ENCODE measurements around the gene SLC28A2. TPM values are rescaled to one million over a fixed set of nuclear protein-coding genes. Genes with fewer than 3 reads are reported as not detected.

SLC28A2 gene
- total and polyA plus RNA-seq, 5 donors from 2014 or later, result not detected

DNA sequence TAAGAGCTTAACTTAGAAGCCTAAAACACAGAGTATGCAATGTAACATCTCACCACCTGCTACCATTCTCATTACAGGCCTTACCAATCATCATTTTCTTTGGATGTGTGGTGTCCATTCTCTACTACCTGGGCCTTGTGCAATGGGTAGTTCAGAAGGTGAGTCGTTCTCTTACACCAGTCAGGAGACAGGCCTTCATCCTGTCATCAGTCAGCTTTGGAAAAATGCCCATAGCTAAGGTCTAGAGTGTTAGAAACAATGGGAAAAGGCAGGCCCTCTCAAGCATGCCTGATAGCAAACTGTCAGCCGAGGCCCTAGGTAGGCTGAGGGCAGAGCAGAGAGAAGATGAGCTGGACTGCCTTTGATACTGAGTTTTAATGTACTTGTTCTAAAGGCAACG is 13.5 kb downstream of the SLC28A2 start:
- no peak for DNase-seq
- no peaks in the 10 kb centered on the region for H3K36me3 ChIP-seq (ENCODE audit: control insufficient read depth, insufficient read depth, low read length)
- H3K4me1 Mint-ChIP-seq, result no peaks in the 10 kb centered on the region

DNA sequence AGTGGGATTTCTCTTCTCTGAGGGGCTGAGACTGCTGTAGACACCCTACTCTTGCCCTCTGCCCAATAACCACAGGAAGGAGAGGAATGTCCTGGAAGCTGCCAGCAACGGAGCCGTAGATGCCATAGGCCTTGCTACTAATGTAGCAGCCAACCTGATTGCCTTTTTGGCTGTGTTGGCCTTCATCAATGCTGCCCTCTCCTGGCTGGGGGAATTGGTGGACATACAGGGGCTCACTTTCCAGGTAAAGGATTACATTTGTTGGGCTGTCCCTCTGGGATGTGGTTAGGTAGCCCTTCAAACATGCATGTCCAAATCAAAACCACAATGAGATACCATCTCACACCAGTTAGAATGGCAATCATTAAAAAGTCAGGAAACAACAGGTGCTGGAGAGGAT is 16.1 kb downstream of the SLC28A2 start:
- no peaks in the 10 kb centered on the region for H3K36me3 Mint-ChIP-seq
- H3K27me3 Mint-ChIP-seq, result no peaks in the 10 kb centered on the region
- ATAC-seq (ENCODE audit: low read depth in 2 of 2), result no peak
- Histone ChIP-seq H3K27ac (ENCODE audit: insufficient read depth, low read length, poor library complexity, severe bottlenecking) (no peak overlapping the region), H3K36me3 (ENCODE audit: control insufficient read depth, insufficient read depth, low read length) (no peaks in the 10 kb centered on the region), H3K4me1 (ENCODE audit: control insufficient read depth, insufficient read depth, low read length, poor library complexity, severe bottlenecking) (no peaks in the 10 kb centered on the region), H3K9me3 (ENCODE audit: control insufficient read depth in 2 of 2, low read length in 2 of 2) (no peaks in the 10 kb centered on the region), H3K4me3 (ENCODE audit: low read depth, low read length) (no peak overlapping the region), H3K27me3 (ENCODE audit: control insufficient read depth, insufficient read depth, low read length) (peaks cover 3% of the 10 kb centered on the region)
- peak in 1 of 3 donors; percentile 13 for DNase-seq
- no peaks in the 10 kb centered on the region for H3K4me1 Mint-ChIP-seq
- peaks cover 0 to 3% (median 0%) of the 10 kb centered on the region in 7 donors for H3K9me3 Mint-ChIP-seq
- no peak overlapping the region for H3K27ac Mint-ChIP-seq
- no peak overlapping the region for H3K4me3 Mint-ChIP-seq

More for the DNA sequence above, 13.5 kb downstream of the SLC28A2 start:
- Mint-ChIP-seq H3K4me3 (no peak overlapping the region), H3K36me3 (no peaks in the 10 kb centered on the region), H3K27ac (no peak overlapping the region), H3K27me3 (peaks cover 8% of the 10 kb centered on the region), H3K9me3 (peaks cover 0 to 3% (median 0%) of the 10 kb centered on the region in 7 donors)
- Histone ChIP-seq H3K4me3 (ENCODE audit: low read depth, low read length) (no peak overlapping the region), H3K9me3 (ENCODE audit: control insufficient read depth in 2 of 2, low read length in 2 of 2) (no peaks in the 10 kb centered on the region), H3K27ac (ENCODE audit: insufficient read depth, low read length, poor library complexity, severe bottlenecking) (no peak overlapping the region), H3K4me1 (ENCODE audit: control insufficient read depth, insufficient read depth, low read length, poor library complexity, severe bottlenecking) (no peaks in the 10 kb centered on the region), H3K27me3 (ENCODE audit: control insufficient read depth, insufficient read depth, low read length) (peaks cover 5% of the 10 kb centered on the region)
- no peak for ATAC-seq (ENCODE audit: low read depth in 2 of 2)

DNA sequence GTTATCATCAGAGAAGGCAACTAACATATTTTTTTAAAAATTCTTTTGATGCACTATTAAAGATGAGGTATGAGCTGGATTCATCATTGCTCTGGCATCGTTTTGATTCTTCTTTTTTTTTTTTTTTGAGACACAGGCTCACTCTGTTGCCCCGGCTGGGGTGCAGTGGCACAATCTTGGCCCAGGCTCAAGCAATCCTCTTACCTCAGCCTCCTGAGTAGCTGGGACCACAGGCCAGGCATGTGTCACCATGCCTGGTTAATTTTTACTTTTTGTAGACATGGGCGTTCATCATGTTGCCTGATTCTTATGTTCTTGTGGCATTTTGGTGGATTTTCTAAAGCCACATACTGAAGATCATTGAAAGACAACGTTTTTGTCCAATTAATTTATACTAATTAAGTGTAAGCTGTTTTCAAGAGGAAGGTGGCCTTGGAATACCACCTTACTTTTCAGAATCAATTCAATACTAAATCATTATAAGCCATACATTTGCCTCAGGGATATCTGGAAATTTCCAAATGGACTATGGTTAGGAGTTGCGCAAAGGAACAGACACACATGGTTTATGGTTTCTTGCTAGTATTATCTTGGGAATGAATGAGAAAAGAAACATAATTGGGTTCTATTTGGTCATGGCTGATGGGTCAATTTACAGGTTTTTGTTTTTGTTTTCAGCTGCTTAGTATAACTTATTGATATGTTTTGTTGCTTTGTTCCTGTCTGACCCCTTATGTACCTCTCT is 22.8 kb downstream of the SLC28A2 start:
- Histone ChIP-seq H3K27me3 (ENCODE audit: control insufficient read depth, insufficient read depth, low read length) (no peaks in the 10 kb centered on the region), H3K4me1 (ENCODE audit: control insufficient read depth, insufficient read depth, low read length, poor library complexity, severe bottlenecking) (peaks cover 14% of the 10 kb centered on the region), H3K36me3 (ENCODE audit: control insufficient read depth, insufficient read depth, low read length) (no peaks in the 10 kb centered on the region), H3K4me3 (ENCODE audit: low read depth, low read length) (no peak overlapping the region), H3K9me3 (ENCODE audit: control insufficient read depth in 2 of 2, low read length in 2 of 2) (no peaks in the 10 kb centered on the region), H3K27ac (ENCODE audit: insufficient read depth, low read length, poor library complexity, severe bottlenecking) (no peak overlapping the region)
- DNase-seq, result no peak
- H3K4me1 Mint-ChIP-seq, result peaks cover 6 to 23% (median 13%) of the 10 kb centered on the region in 4 donors
- H3K27ac Mint-ChIP-seq, result no peak overlapping the region
- peak overlapping the region in 1 of 4 donors; percentile 26 for H3K4me3 Mint-ChIP-seq
- no peak for ATAC-seq (ENCODE audit: low read depth in 2 of 2)
- peaks cover 6% of the 10 kb centered on the region for H3K27me3 Mint-ChIP-seq
- H3K36me3 Mint-ChIP-seq, result no peaks in the 10 kb centered on the region
- H3K9me3 Mint-ChIP-seq, result peaks cover 0 to 3% (median 0%) of the 10 kb centered on the region in 7 donors

DNA sequence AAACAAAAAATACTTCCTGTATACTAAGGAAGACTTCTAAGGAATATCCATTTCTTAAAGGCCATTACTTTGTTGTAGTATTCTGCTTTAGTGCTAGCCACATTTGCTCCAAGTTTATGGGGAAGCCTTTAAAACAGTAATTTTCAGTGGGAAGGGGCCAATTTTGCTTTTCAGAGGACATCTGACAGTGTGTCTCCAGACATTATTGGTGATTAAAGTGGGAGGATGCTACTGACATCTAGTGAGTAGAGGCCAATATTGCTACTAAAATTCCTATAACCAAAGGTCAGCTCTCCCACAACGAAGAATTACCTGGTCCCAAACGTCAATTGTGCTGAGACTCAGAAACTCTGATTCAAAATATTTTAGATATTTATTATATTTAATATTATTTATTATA is 24.8 kb downstream of the SLC28A2 start:
- no peak overlapping the region for H3K27ac ChIP-seq (ENCODE audit: insufficient read depth, low read length, poor library complexity, severe bottlenecking)
- no peaks in the 10 kb centered on the region for H3K27me3 ChIP-seq (ENCODE audit: control insufficient read depth, insufficient read depth, low read length)
- ATAC-seq (ENCODE audit: low read depth in 2 of 2) (no peak), DNase-seq (peak in 2 of 3 donors; percentile 12 to 27)
- Mint-ChIP-seq H3K27me3 (peaks cover 12% of the 10 kb centered on the region), H3K9me3 (peaks cover 0 to 3% (median 0%) of the 10 kb centered on the region in 7 donors), H3K4me1 (peaks cover 6 to 24% (median 14%) of the 10 kb centered on the region in 4 donors), H3K27ac (no peak overlapping the region), H3K4me3 (no peak overlapping the region), H3K36me3 (no peaks in the 10 kb centered on the region)
- H3K36me3 ChIP-seq (ENCODE audit: control insufficient read depth, insufficient read depth, low read length), result no peaks in the 10 kb centered on the region
- peaks cover 14% of the 10 kb centered on the region for H3K4me1 ChIP-seq (ENCODE audit: control insufficient read depth, insufficient read depth, low read length, poor library complexity, severe bottlenecking)
- H3K9me3 ChIP-seq (ENCODE audit: control insufficient read depth in 2 of 2, low read length in 2 of 2), result no peaks in the 10 kb centered on the region
- no peak overlapping the region for H3K4me3 ChIP-seq (ENCODE audit: low read depth, low read length)

DNA sequence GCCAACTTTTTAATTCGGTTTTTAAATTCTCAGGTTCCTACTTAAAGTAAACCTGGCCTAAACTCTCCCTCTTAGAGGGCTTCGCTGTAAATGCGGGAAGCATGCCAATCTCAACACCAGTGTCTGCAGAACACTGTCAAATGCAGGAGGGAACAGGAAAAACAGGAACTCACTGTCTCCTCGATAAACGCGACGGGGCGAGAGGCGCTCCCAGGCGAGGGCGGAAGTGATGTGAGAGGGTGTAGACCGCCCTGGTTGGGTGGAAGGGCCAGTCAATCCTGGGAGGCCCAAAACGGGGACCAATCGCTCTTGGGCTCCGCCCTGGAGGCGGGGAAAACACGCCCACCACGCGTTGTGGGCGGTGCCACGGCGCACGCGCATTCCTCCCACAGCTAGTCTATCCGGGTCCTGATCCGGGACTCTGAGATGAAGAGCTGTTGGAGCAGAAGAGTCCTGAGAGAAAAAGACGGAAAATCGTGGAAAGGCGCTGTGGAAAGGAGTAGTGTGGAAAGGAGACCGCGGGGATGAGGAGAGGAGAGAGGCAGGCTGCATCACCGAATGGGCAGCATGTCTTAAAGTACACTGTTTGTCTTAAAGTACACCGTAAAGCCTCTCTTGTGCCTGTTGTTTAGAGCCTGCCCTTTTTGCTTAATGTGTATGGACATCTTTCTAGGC is 27.1 kb downstream of the SLC28A2 start:
- DNase-seq (peak; percentile 95 to 98 (median 95)), ATAC-seq (ENCODE audit: low read depth in 2 of 2) (peak; percentile 100)
- H3K9me3 ChIP-seq (ENCODE audit: control insufficient read depth in 2 of 2, low read length in 2 of 2), result no peaks in the 10 kb centered on the region
- H3K4me1 Mint-ChIP-seq, result peaks cover 6 to 24% (median 14%) of the 10 kb centered on the region in 4 donors
- H3K36me3 ChIP-seq (ENCODE audit: control insufficient read depth, insufficient read depth, low read length), result no peaks in the 10 kb centered on the region
- H3K4me3 Mint-ChIP-seq, result peak overlapping the region; percentile 87 to 98 (median 92)
- peak overlapping the region; percentile 96 for H3K4me3 ChIP-seq (ENCODE audit: low read depth, low read length)
- H3K4me1 ChIP-seq (ENCODE audit: control insufficient read depth, insufficient read depth, low read length, poor library complexity, severe bottlenecking), result peaks cover 14% of the 10 kb centered on the region
- H3K36me3 Mint-ChIP-seq, result no peaks in the 10 kb centered on the region
- H3K27me3 Mint-ChIP-seq, result peaks cover 13% of the 10 kb centered on the region
- peaks cover 0 to 6% (median 0%) of the 10 kb centered on the region in 7 donors for H3K9me3 Mint-ChIP-seq
- peak overlapping the region; percentile 93 to 99 (median 95) for H3K27ac Mint-ChIP-seq
- peak overlapping the region; percentile 89 for H3K27ac ChIP-seq (ENCODE audit: insufficient read depth, low read length, poor library complexity, severe bottlenecking)
- H3K27me3 ChIP-seq (ENCODE audit: control insufficient read depth, insufficient read depth, low read length), result no peaks in the 10 kb centered on the region

DNA sequence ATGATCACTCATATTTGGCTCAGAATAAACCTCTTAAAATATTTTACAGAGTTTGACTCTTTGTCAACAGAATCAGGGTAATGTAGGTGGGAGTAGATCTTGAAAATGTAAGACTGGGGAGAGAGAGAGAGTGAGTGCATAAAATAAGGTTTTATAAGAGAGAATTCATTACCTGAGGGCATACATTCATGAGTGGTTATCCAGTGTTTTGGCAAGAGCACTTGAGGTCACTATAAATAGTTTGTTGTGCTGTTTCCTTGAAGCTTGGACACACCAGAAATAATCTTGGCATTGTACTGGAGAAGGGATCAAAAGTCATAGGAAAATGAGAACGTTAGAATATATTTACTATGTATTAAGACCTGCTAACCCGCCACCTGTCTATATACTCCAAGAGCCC is 33.4 kb downstream of the SLC28A2 start:
- Mint-ChIP-seq H3K4me3 (no peak overlapping the region), H3K9me3 (peaks cover 0 to 6% (median 0%) of the 10 kb centered on the region in 7 donors), H3K36me3 (no peaks in the 10 kb centered on the region), H3K27ac (no peak overlapping the region), H3K4me1 (no peaks in the 10 kb centered on the region), H3K27me3 (peaks cover 23% of the 10 kb centered on the region)
- no peaks in the 10 kb centered on the region for H3K9me3 ChIP-seq (ENCODE audit: control insufficient read depth in 2 of 2, low read length in 2 of 2)
- H3K27ac ChIP-seq (ENCODE audit: insufficient read depth, low read length, poor library complexity, severe bottlenecking), result no peak overlapping the region
- H3K36me3 ChIP-seq (ENCODE audit: control insufficient read depth, insufficient read depth, low read length), result no peaks in the 10 kb centered on the region
- no peak for ATAC-seq (ENCODE audit: low read depth in 2 of 2)
- no peak for DNase-seq
- H3K27me3 ChIP-seq (ENCODE audit: control insufficient read depth, insufficient read depth, low read length), result peaks cover 9% of the 10 kb centered on the region
- H3K4me3 ChIP-seq (ENCODE audit: low read depth, low read length), result no peak overlapping the region
- H3K4me1 ChIP-seq (ENCODE audit: control insufficient read depth, insufficient read depth, low read length, poor library complexity, severe bottlenecking), result no peaks in the 10 kb centered on the region

DNA sequence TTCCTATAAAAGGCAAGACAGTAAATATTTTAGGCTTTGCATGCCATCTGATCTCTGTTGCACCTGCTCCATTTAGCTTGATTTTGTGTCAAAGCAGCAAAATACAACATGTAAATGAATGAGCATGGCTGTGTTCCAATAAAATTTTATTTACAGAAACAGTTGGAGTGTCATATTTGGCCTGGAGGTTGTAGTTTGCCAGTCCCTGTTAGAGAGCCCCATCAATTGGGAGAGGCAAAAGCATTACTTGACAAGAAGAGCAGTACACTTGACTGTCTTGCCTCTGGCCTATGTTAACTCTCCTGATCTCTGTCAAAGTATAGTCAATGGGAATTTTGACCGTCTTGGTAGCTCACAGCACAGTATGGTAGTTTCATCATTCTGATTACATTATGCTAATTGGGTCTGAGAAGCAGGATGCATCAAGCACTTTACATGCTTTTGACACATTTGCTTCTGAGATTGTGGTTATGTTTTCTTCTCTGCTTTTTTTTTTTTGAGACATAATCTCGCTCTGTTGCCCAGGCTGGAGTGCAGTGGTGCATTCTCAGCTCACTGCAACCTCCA is 35.4 kb downstream of the SLC28A2 start:
- Histone ChIP-seq H3K4me1 (ENCODE audit: control insufficient read depth, insufficient read depth, low read length, poor library complexity, severe bottlenecking) (no peaks in the 10 kb centered on the region), H3K27me3 (ENCODE audit: control insufficient read depth, insufficient read depth, low read length) (peaks cover 9% of the 10 kb centered on the region), H3K36me3 (ENCODE audit: control insufficient read depth, insufficient read depth, low read length) (no peaks in the 10 kb centered on the region), H3K4me3 (ENCODE audit: low read depth, low read length) (no peak overlapping the region), H3K9me3 (ENCODE audit: control insufficient read depth in 2 of 2, low read length in 2 of 2) (no peaks in the 10 kb centered on the region), H3K27ac (ENCODE audit: insufficient read depth, low read length, poor library complexity, severe bottlenecking) (no peak overlapping the region)
- DNase-seq, result no peak
- ATAC-seq (ENCODE audit: low read depth in 2 of 2), result no peak
- no peak overlapping the region for H3K4me3 Mint-ChIP-seq
- H3K4me1 Mint-ChIP-seq, result no peaks in the 10 kb centered on the region
- peaks cover 0 to 4% (median 0%) of the 10 kb centered on the region in 7 donors for H3K9me3 Mint-ChIP-seq
- no peaks in the 10 kb centered on the region for H3K36me3 Mint-ChIP-seq
- peaks cover 31% of the 10 kb centered on the region for H3K27me3 Mint-ChIP-seq
- no peak overlapping the region for H3K27ac Mint-ChIP-seq

Measured in CD4-positive, CD25-positive, alpha-beta regulatory T cell (primary cell).